Right lobe of liver (tissue), 6 donors: ENCODE measurements around the gene TUG1. TPM values are rescaled to one million over a fixed set of nuclear protein-coding genes. Genes with fewer than 3 reads are reported as not detected.

Experiments used
- ATAC-seq, 4 donors: fragments of 200-7000 bp; cut with Tn5 transposase; one replicate each; pipeline ENCODE4 v1.9.1; 2020; ENCODE audit warnings: mild to moderate bottlenecking in 4 of 4, moderate library complexity in 4 of 4
- DNase-seq, 3 donors: peaks; one replicate each; pipeline ENCODE4 v3.0.0-alpha.2; 2020
- H3K27ac ChIP-seq, 3 donors: fragments of 200-600 bp; one replicate each; pipeline ENCODE4 v1.8.0; 2022
- H3K27me3 ChIP-seq, 2 donors: fragments of 200-600 bp; one replicate each; pipeline ENCODE4 v1.8.0; 2022
- H3K36me3 ChIP-seq, 4 donors: fragments of 200-600 bp; sonication (generic) in 1 of 4; one replicate each; pipeline versions ENCODE4 v1.5.1 to v1.8.0; 2017 to 2022; ENCODE audit warnings: control low read depth in 1 of 4
- H3K4me1 ChIP-seq, 4 donors: fragments of 200-600 bp; sonication (generic) in 1 of 4; one replicate each; pipeline versions ENCODE4 v1.5.1 to v1.8.0; 2017 to 2022; ENCODE audit warnings: control low read depth in 1 of 4
- H3K4me3 ChIP-seq, 3 donors: fragments of 200-600 bp; one replicate each; pipeline ENCODE4 v1.8.0; 2022
- H3K9me3 ChIP-seq, 4 donors: fragments of 200-600 bp; sonication (generic) in 1 of 4; one replicate each; pipeline versions ENCODE4 v1.5.1 to v1.8.0; 2017 to 2022; ENCODE audit warnings: control low read depth in 1 of 4
- POLR2A ChIP-seq: fragments of 450-650 bp; IDR thresholded peaks from one replicate; pipeline ENCODE4 v1.6.1; 2017; ENCODE audit warnings: antibody characterized with exemption, mild to moderate bottlenecking
- WGBS: methylation state at CpG from one replicate; pipeline ENCODE4 v1.1.6; 2018; ENCODE audit warnings: low coverage, low lambda C conversion rate; ENCODE audit not compliant: insufficient coverage; ENCODE audit errors: missing lambda C conversion rate; 5-methylcytosine and 5-hydroxymethylcytosine counted together
- intact Hi-C, 2 donors: fragments of 100-400 bp; cut with DNase I; formaldehyde crosslinking; loops; one replicate each; pipeline versions ENCODE4 v1.11.2 to v1.14.1; 2022
- total RNA-seq, 6 experiments: library from RNA; depleted of rRNA in 2 of 6; stranded (reverse); fragments of >200 nt in 2 of 6; fragmentation: NEBNext Ultra II Directional in 3 of 6; extraction: Animal tissue kit (Norgen Biotek cat#: 25700) in 3 of 6; gene quantifications; one replicate each; pipeline versions ENCODE4 v1.1.0 to v1.2.4, GENCODE V29; 2016 to 2023
- TF ChIP-seq, protein P1 (sequence below), 4 donors: fragments of 200-600 bp in 3 of 4; fragments of 450-650 bp in 1 of 4; IDR thresholded peaks; one replicate each; pipeline versions ENCODE4 v1.5.1 to v1.8.0; 2016 to 2022; ENCODE audit warnings: antibody characterized with exemption in 4 of 4, mild to moderate bottlenecking in 2 of 4
- donor health status: DM: no; HTN: yes; CAD: no.
- donor health status: DM: no; HTN: no; CAD: no.
- donor health status: DM: no; HTN: no; CAD: no.
- donor health status: DM: no; HTN: yes; CAD: no.
- donor health status: DM: no; HTN: yes; CAD: no.

TUG1 gene
- total RNA-seq, 6 experiments from 2014 or later: 20.0 to 28.1 (median 22.7) TPM

DNA sequence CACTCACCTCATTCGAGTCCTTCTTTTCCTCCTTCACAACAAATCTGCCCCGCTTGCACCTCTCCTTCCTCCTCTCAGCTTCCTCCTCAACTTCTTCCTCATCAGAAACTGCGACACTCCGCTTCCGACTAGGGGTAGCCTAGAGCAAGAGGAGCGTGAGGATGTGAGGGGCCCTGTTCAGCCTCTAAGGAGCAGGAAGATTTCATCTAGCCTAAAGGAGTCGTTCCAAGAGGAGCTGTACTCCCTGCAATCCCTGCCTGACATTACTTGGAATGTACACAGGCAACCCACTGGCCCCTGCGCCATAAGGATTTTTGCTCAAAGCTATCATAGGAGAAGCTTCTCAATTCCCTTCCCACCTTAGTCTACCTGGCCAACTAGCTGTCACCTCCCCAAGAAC, 35.0 kb upstream of the TUG1 start:
- no peaks in the 10 kb centered on the region for H3K4me1 ChIP-seq
- peaks cover 0 to 95% (median 55%) of the 10 kb centered on the region in 4 donors for H3K36me3 ChIP-seq
- WGBS: 87% methylated on average over 7 of the region's 8 CpGs
- intact Hi-C loops: no loop called here
- DNase-seq: no peak
- TF ChIP-seq, protein P1, sequence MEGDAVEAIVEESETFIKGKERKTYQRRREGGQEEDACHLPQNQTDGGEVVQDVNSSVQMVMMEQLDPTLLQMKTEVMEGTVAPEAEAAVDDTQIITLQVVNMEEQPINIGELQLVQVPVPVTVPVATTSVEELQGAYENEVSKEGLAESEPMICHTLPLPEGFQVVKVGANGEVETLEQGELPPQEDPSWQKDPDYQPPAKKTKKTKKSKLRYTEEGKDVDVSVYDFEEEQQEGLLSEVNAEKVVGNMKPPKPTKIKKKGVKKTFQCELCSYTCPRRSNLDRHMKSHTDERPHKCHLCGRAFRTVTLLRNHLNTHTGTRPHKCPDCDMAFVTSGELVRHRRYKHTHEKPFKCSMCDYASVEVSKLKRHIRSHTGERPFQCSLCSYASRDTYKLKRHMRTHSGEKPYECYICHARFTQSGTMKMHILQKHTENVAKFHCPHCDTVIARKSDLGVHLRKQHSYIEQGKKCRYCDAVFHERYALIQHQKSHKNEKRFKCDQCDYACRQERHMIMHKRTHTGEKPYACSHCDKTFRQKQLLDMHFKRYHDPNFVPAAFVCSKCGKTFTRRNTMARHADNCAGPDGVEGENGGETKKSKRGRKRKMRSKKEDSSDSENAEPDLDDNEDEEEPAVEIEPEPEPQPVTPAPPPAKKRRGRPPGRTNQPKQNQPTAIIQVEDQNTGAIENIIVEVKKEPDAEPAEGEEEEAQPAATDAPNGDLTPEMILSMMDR (IDR thresholded peaks at IDR 0.05): no peak
- no peak for TF ChIP-seq POLR2A
- no peak overlapping the region for H3K27ac ChIP-seq
- H3K9me3 ChIP-seq: no peaks in the 10 kb centered on the region
- ATAC-seq: no peak
- no peak overlapping the region for H3K4me3 ChIP-seq
- no peaks in the 10 kb centered on the region for H3K27me3 ChIP-seq

DNA sequence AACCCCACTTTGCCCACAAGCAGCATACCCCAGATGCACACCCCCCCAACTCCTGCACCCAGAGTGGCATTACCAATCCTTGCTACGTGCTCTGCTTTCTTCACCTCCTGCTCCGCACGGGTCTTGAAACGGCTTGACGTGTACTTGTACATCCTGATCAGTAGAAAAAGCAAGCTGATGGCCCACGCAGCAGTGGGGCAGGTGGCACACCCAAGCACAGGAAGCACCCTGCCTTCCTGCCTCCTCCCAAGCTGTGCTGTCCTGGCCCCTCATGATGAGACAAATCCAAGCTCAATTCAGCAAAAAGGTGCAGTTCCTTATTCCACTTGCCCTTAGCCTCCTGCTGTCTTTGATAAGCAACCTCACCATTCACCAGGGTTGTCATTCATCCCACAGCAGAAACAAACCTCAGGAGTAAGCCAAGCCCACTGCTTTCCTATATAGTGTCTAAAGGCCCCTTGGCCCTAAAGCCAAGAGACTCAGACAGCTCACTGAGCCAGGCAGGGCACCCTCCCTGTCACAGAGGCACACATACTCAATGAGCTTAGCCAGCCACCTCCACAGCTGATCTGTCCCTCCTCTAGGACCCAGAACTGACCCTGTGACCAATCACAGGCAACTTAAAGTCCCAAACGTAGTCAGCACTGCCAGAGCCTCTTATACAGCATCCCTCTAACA, 28.2 kb upstream of the TUG1 start:
- intact Hi-C loops: loop anchor here in 1 of 2 donors (10.0 kb wide), 1 partner anchor 294 kb away; no protein-coding TSS in a partner anchor
- no peak overlapping the region for H3K4me3 ChIP-seq
- no peak overlapping the region for H3K27ac ChIP-seq
- H3K27me3 ChIP-seq: no peaks in the 10 kb centered on the region
- TF ChIP-seq, protein P1 (IDR thresholded peaks at IDR 0.05): no peak
- no peak for TF ChIP-seq POLR2A
- no peaks in the 10 kb centered on the region for H3K9me3 ChIP-seq
- 80% methylated on average over 3 of the region's 7 CpGs for WGBS
- H3K36me3 ChIP-seq: peaks cover 20 to 97% (median 59%) of the 10 kb centered on the region in 4 donors
- ATAC-seq (no peak), DNase-seq (no peak)
- no peaks in the 10 kb centered on the region for H3K4me1 ChIP-seq

DNA sequence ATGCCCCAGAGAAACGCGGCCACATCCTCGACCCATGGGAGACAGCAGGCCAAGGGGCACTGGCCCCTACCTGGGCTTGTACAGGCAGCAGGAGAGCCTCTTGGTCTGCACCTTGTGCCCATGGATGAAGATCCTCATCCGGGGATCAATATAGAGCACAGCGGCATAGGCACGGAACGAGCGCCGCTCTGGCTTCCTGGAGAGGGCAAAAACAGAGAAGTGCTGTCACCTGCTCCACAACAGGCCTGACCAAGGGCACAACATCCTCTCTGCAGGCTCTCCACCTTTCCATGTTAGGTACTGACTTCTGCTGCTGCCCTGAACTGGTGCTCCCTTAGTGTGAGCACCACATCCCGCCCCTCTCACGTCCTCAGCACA, 27.7 kb upstream of the TUG1 start:
- Histone ChIP-seq H3K9me3 (no peaks in the 10 kb centered on the region), H3K36me3 (peaks cover 21 to 97% (median 58%) of the 10 kb centered on the region in 4 donors), H3K4me1 (no peaks in the 10 kb centered on the region), H3K4me3 (no peak overlapping the region), H3K27ac (no peak overlapping the region), H3K27me3 (no peaks in the 10 kb centered on the region)
- ATAC-seq (no peak), DNase-seq (no peak)
- no CpG with 5 or more reads among the region's 11 CpGs for WGBS
- intact Hi-C loops: loop anchor here in 1 of 2 donors (10.0 kb wide), 1 partner anchor 293 kb away; no protein-coding TSS in a partner anchor
- no peak for TF ChIP-seq POLR2A
- TF ChIP-seq, protein P1 (IDR thresholded peaks at IDR 0.05): no peak

DNA sequence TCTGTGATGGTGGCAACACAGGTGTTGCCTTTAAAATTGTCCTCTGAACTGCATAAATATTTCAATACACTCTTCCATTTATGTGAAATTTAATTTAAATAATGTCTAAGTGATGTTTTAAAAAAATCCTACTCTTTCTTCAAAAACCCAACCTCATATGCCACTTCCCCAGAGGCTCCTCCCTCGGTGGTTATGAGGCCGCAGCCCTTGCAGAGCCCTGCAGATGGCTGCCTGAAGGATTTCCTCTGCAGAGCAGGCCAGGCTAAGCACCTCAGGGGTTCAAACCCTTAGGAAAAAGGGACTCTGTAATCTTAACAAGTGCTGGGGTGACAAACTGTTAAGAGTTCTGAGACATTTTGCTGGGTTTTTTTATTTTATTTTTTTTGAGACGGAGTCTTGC, 25.7 kb upstream of the TUG1 start:
- DNase-seq: peak in 1 of 3 donors; percentile 27
- no peak for ATAC-seq
- Histone ChIP-seq H3K27me3 (no peaks in the 10 kb centered on the region), H3K9me3 (no peaks in the 10 kb centered on the region), H3K4me1 (no peaks in the 10 kb centered on the region), H3K27ac (no peak overlapping the region), H3K36me3 (peaks cover 21 to 96% (median 47%) of the 10 kb centered on the region in 4 donors), H3K4me3 (no peak overlapping the region)
- 57% methylated on average over 2 of the region's 3 CpGs for WGBS
- intact Hi-C loops: loop anchor here in 1 of 2 donors (10.0 kb wide), 1 partner anchor 291 kb away; no protein-coding TSS in a partner anchor
- TF ChIP-seq, protein P1 (IDR thresholded peaks at IDR 0.05): no peak
- no peak for TF ChIP-seq POLR2A
